PFSK-1 (cell line): ENCODE measurements around the gene VAPB.

Source experiments
- POLR2AphosphoS5 ChIP-seq: IDR thresholded peaks from 2 replicates; pipeline ENCODE4 v1.6.1; 2012; ENCODE audit warnings: low read depth, mild to moderate bottlenecking, control low read depth, low read length, moderate library complexity
- SIN3A ChIP-seq: IDR thresholded peaks from 2 replicates; pipeline ENCODE4 v1.6.1; 2012; ENCODE audit warnings: mild to moderate bottlenecking, low read length, moderate library complexity, borderline replicate concordance; ENCODE audit not compliant: insufficient read depth
- TAF1 ChIP-seq: IDR thresholded peaks from 2 replicates; pipeline ENCODE4 v1.6.1; 2012; ENCODE audit warnings: low read length, control low read depth, borderline replicate concordance; ENCODE audit not compliant: insufficient read depth
- TF ChIP-seq, protein P1 (sequence below), 2 experiments: IDR thresholded peaks; 2 replicates each; pipeline versions ENCODE4 v1.6.1 to v1.8.0; 2011 to 2012; ENCODE audit warnings: low read depth in 2 of 2, low read length in 2 of 2, control low read depth in 1 of 2, inconsistent platforms in 1 of 2, mild to moderate bottlenecking in 1 of 2, moderate library complexity in 1 of 2; ENCODE audit not compliant: insufficient read depth in 1 of 2

DNA sequence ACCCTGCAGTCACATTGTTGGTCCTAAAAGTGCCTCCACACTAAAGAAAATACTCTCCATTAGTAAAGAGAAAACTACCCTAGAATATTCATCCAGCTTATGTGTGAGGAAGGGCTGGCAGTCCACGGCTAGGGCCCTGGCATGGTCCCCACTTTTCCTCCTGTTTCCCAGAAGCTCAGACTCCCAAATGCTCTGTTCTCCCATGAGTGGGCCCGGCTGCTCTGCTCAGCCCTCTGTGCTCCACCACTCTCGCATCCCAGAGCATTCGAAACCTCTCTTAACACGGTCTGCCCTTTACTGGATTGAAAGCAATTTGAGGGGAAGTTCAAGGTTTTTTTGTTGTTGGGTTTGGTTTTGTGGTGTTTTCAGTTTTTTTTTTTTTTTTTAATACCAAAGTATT, 64.4 kb downstream of the VAPB start:
- TF ChIP-seq TAF1 (no peak), POLR2AphosphoS5 (no peak), SIN3A (no peak)
- TF ChIP-seq, protein P1, sequence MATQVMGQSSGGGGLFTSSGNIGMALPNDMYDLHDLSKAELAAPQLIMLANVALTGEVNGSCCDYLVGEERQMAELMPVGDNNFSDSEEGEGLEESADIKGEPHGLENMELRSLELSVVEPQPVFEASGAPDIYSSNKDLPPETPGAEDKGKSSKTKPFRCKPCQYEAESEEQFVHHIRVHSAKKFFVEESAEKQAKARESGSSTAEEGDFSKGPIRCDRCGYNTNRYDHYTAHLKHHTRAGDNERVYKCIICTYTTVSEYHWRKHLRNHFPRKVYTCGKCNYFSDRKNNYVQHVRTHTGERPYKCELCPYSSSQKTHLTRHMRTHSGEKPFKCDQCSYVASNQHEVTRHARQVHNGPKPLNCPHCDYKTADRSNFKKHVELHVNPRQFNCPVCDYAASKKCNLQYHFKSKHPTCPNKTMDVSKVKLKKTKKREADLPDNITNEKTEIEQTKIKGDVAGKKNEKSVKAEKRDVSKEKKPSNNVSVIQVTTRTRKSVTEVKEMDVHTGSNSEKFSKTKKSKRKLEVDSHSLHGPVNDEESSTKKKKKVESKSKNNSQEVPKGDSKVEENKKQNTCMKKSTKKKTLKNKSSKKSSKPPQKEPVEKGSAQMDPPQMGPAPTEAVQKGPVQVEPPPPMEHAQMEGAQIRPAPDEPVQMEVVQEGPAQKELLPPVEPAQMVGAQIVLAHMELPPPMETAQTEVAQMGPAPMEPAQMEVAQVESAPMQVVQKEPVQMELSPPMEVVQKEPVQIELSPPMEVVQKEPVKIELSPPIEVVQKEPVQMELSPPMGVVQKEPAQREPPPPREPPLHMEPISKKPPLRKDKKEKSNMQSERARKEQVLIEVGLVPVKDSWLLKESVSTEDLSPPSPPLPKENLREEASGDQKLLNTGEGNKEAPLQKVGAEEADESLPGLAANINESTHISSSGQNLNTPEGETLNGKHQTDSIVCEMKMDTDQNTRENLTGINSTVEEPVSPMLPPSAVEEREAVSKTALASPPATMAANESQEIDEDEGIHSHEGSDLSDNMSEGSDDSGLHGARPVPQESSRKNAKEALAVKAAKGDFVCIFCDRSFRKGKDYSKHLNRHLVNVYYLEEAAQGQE (IDR thresholded peaks at IDR 0.05; ENCODE audit: insufficient read depth in 1 of 2, low read depth in 2 of 2, low read length in 2 of 2): no peak
